M059J (cell line): ENCODE results near the gene EIF3A. TPM values are rescaled to one million over a fixed set of nuclear protein-coding genes. Genes with fewer than 3 reads are reported as not detected.
A peak's percentile ranks its signal among the peaks of the same experiment; 100 is the strongest.
"Not testable (repeated sequence)": the region's sequence is repeated elsewhere in the genome, so short reads cannot be mapped to it uniquely, and the experiment has no call there.

ENCODE experiments used
- DNase-seq: peaks from one replicate; pipeline ENCODE4 v3.0.0-alpha.2; 2012; ENCODE audit warnings: low read depth
- total RNA-seq: library from RNA; depleted of rRNA; stranded (reverse); fragments of >200 nt; shearing (Covaris generic); gene quantifications from 2 replicates; pipeline ENCODE4 v1.2.3, GENCODE V29; 2014

Gene EIF3A
- total RNA-seq, 1 experiment from 2014 or later, result 62.4 TPM

DNA sequence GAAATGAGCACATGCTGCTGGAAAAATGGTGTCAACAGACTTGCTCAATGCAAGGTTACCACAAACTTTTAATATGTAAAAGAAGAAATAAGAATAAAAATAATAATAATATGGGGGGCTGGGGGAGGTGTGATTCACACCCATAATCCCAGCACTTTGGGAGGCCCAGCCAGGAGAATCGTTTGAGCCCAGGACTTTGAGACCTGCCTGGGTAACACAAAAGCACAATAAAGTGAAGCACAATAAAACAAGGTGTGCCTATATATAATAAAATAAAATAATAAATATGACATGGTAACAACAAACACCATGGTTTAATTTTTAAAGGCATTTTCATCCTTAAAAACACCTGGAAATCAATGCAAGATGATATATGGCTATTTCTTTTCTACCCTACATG is 25.1 kb downstream of the EIF3A start:
- no peak for DNase-seq

GRCh38 chr10:119051775-119052174 is 28.8 kb downstream of the EIF3A start:
- no peak for DNase-seq

- DNase-seq, result no peak
These were observed 30.8 kb downstream of the EIF3A start for GRCh38 chr10:119049777-119050176.

DNA sequence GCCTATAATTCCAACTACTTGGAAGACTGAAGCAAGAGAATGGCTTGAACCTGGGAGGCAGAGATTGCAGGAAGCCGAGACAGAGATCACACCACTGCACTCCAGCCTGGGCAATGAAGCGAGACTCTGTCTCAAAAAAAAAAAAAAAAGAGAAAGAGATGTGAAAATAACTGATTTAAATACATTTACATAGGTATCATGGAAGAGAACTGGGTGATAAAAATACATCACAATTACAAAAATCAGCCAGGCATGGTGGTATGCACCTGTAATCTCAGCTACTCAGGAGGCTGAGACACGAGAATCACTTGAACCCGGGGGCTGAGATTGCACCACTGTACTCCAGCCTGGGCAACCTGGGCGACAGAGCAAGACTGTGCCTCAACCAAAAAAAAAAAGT is 31.3 kb downstream of the EIF3A start:
- DNase-seq, result no peak

GRCh38 chr10:119045561-119045960 is 35.1 kb downstream of the EIF3A start:
- no peak for DNase-seq

DNA sequence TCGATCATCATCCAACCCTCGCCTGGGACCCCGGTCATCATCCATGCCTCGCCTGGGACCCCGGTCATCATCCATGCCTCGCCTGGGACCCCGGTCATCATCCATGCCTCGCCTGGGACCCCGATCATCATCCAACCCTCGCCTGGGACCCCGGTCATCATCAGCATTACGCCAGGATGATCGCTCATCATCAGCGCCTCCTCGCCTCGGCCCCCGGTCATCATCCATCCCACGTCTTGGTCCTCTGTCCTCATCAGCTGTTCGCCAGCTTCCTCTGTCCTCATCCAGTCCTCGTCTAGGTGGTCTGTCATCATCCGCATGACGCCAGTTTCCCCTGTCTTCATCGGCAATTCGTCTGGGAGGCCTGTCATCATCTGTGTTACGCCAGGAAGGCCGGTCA is 38.4 kb downstream of the EIF3A start:
- DNase-seq, result no peak

DNA sequence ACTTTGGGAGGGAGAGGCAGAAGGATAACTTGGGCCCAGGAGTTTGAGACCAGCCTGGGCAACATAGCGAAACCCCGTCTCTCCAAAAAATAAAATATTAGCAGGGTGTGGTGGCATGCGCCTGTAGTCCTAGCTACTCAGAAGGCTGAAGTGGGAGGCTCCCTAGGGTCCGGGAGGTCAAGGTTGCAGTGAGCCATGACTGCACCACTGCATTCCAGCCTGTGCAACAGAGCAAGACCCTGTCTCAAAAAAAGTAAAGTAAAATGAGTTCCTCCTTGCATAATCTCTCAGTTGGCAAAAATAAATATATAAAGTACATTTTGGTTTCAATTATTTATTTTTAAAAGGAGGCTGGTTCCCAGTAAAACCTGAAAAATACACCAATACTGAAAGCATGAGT is 39.3 kb downstream of the EIF3A start:
- no peak for DNase-seq

DNA sequence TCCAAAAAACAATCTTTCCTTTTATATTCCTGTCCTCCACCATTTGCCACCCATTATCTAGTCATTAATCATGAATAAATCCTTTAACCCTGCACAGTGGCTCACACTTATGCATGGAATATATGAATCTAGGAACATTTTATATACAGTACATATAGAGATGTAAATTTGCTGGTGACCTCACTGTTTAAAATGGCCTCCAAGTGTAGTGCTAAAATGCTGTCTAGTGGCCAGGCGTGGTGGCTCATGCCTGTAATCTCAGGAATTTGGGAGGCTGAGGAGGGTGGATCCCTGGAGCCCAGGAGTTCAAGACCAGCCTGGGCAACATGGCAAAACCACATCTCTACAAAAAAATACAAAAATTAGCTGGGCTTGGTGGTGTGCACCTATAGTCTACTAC is 41.5 kb downstream of the EIF3A start:
- no peak for DNase-seq

DNA sequence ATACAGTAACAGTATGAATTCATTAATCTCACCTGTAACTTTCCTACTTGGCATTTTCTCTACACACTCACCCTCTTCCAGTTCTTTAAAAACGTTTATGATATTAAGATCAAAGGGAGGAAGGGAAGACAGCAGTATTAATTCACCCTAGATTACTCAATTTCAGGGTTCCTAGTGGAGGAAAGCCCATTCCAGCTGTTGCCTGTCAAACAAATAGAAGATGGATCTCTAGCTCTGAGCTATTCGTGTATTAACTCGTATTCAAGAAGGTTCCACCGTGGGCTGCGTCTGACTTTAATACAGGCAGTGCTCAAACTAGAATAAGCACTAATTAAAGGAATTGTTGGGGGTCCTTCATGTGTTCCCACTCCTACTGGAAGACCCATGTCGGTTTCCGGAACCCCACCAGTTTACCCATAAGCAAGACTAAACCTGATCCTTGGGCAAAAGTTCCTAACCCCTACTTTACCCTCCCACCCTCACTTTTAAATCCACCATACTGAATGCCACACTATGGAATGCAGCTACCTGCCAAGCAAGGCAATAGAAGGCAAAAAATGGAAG is 49.0 kb downstream of the EIF3A start:
- no peak for DNase-seq

GRCh38 chr10:119030421-119031250 is 50.0 kb downstream of the EIF3A start:
- DNase-seq, result peak; percentile 69

GRCh38 chr10:119029613-119030420 is 50.8 kb downstream of the EIF3A start, which contains the start of gene NANOS1:
NANOS1 (plus strand) TSS chr10:119029714; CDS start chr10:119029802, 88 bp downstream.
- no peak for DNase-seq

- peak; percentile 62 for DNase-seq
These were observed 51.6 kb downstream of the EIF3A start for GRCh38 chr10:119028900-119029612.

- not testable (repeated sequence) for DNase-seq
These were observed 52.1 kb downstream of the EIF3A start for GRCh38 chr10:119028445-119028899.

DNA sequence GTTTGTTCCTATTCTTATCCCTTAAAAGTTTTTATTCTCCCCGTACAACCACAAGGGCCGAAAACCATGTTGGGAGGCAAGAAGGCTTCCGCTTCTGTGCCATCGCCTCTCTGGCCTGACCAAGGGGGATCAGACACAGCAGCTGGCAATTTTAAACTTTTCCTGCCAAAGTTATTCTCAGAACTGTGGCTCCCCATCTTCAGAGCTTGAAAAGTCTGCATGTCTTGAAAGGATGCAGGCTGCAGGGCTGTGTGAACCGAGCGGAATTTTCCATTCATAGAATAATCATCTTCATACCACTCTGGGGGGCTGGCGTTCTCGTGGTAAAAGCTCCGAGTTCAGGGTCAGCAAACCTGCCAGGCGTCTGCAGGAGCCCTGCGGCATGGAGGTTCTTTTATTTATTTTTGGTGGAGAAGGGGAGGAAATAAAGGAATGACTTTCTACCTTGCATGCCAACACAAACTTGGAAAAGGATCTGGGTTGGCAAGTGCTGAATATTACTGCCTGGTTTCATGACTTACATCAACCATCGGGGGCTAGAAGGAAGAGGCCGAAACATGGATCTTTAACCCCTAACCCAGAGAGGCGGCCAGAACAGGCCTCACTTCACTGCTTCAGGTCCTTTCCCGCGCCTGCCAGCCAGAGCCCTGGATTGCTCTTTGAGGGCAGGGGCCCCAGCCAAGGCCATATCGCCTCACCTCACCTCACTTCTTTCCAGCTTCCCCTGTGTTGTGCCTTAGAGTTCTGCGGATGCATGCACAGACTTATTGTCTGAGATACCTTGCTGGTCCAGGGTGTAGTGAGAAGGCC is 54.1 kb downstream of the EIF3A start:
- DNase-seq, result peak; percentile 73

GRCh38 chr10:119025776-119026175 is 54.8 kb downstream of the EIF3A start:
- peak; percentile 86 for DNase-seq

DNA sequence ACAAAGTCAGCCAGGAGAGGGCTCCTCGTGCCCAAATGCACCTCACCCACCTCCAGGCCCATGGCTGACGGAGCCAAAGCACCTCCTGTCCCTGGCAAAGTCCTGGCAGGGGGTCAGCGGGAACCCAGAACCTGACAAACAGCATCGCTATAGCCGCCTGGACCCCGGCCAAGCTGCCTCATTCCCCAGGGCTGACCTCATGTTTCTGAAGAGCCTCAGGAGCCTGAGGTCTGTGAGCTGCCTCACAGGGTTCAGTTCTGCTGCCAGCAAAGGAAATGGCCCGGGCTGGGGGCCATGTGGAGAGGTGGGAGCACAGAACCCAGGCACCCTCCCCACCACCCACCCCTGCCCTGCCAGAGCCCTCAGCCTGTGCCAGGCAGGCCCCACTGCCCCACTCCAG is 55.3 kb downstream of the EIF3A start:
- peak; percentile 94 for DNase-seq

DNA sequence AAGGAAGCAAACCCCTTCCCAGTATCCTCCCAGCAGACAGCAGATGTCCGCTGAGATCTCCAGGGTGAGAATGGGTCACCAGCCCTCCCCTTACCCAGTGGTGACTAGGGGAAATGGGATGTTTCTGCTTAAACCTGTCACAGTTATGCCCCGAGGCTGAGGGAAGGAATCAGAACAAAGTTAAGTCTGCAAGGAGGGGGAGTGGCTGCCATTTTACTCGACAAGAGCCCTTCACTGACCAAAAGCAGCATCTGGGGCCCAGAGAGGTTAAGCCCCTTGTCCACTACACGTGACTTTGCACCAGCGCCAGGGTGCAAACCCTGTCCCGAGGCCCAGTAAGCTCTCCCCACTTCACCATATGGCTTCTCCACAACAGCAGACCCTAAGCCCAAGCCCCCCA is 55.7 kb downstream of the EIF3A start:
- DNase-seq, result peak; percentile 90

- DNase-seq, result no peak
These were observed 57.1 kb downstream of the EIF3A start for GRCh38 chr10:119023553-119023868.

DNA sequence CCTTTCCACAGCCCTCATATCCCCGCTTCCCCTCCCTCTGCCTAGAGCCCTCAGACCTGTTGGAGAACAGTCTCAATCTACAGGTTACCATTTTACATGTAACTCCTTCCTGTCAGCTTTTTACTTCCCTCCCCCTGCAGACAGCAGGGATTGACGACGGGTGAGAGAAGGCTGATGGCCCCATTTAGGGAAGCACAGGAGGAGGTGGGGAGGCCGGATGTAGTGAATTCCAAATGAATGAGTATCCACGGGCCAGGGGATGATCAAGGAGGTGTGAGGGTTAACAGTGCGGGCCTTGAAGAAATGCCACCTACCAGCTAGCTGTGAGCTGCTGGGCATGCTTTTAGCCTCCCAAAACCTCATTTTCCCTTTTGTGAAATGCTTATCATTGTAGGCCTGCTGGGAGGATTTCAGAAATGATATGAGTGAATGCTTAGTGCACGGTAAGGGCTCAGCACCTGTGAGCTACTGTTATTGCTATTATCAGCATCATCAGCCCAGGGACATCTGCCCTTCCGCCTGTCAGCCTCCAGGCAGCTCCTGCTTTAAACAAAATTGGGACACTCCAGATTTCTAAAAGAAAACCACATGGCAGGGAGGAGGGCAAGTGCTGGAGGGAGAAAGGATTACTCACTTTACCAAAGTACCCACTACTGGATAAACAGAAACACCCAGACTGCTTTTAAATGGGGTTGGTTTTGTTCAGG is 57.6 kb downstream of the EIF3A start:
- DNase-seq, result peak; percentile 93

- DNase-seq, result peak; percentile 56
These were observed 60.0 kb downstream of the EIF3A start for GRCh38 chr10:119020627-119020946.

DNA sequence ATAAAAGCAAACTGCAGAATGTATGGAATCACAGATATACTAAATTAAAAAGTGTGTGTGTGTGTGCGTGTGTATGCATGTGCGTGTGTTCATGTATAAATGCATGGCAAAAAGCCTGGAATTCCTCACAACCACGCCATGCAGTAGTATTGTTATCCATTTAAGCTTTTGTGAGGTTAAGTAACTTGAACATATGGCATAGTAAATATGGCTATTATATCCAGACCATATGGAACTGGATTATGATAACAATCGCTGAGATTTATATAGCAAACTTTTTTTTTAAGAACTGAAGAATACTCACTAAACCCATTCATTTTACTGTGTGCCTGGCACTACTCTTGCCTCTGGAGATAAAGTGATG is 73.4 kb downstream of the EIF3A start:
- DNase-seq, result no peak
